ENCODE measurements around the gene GATA6. TPM values are rescaled to one million over a fixed set of nuclear protein-coding genes. Genes with fewer than 3 reads are reported as not detected.

The GATA6 gene
- total RNA-seq, 1 experiment from 2014 or later, result 3.3 TPM

GRCh38 chr18:22193466-22193865 is 24.1 kb downstream of the GATA6 start:
- intact Hi-C loops (cut with micrococcal nuclease), result no loop called here
- ChIA-PET RAD21 (ENCODE audit: low non-redundant PET in 1 of 2, low total read pairs in 2 of 2, uncharacterized antibody in 2 of 2, unreplicated experiment in 2 of 2) (no interaction called here), POLR2A (no interaction called here), CTCF (no interaction called here)
- H4K20me1 ChIP-seq (ENCODE audit: insufficient read depth), result no peaks in the 10 kb centered on the region
- H3K27ac ChIP-seq (ENCODE audit: low read depth, low read length), result no peak overlapping the region
- no peak overlapping the region for H3K9ac ChIP-seq (ENCODE audit: low read length)
- no peak for TF ChIP-seq SRF (IDR thresholded peaks at IDR 0.05; ENCODE audit: low read depth)
- TF ChIP-seq POLR2A (IDR thresholded peaks at IDR 0.05; ENCODE audit: borderline replicate concordance, extremely low read depth, insufficient read depth, insufficient read length), result no peak
- no peak for TF ChIP-seq SP1 (IDR thresholded peaks at IDR 0.05; ENCODE audit: low read depth)
- TF ChIP-seq RAD21 (IDR thresholded peaks at IDR 0.05; ENCODE audit: low read depth), result no peak
- TF ChIP-seq ELF1 (IDR thresholded peaks at IDR 0.05; ENCODE audit: borderline replicate concordance, low read depth), result no peak
- no peak for TF ChIP-seq TCF7L2 (IDR thresholded peaks at IDR 0.05; ENCODE audit: borderline replicate concordance, extremely low read depth, insufficient read depth, insufficient read length)
- no peak for TF ChIP-seq ZBTB33 (IDR thresholded peaks at IDR 0.05; ENCODE audit: extremely low read depth, insufficient replicate concordance, low read length)
- no peak for TF ChIP-seq MAX (IDR thresholded peaks at IDR 0.05)
- no peak for TF ChIP-seq ATF3 (IDR thresholded peaks at IDR 0.05)
- no peak for TF ChIP-seq ZFX (IDR thresholded peaks at IDR 0.05)
- no peak for TF ChIP-seq EGR1 (IDR thresholded peaks at IDR 0.05; ENCODE audit: low read depth)
- no peak for TF ChIP-seq ZNF274 (IDR thresholded peaks at IDR 0.05; ENCODE audit: low read depth, low read length)
- no peak for TF ChIP-seq REST (IDR thresholded peaks at IDR 0.05; ENCODE audit: low read depth)
- TF ChIP-seq CBX3 (IDR thresholded peaks at IDR 0.05; ENCODE audit: low read depth), result no peak
- no peak for TF ChIP-seq CTCF (IDR thresholded peaks at IDR 0.05 in 2 of 3, conservative IDR thresholded peaks at IDR 0.05 in 1 of 3; ENCODE audit: borderline replicate concordance in 1 of 3, insufficient read depth in 1 of 3, low read depth in 2 of 3, low read length in 2 of 3)
- TF ChIP-seq EZH2 (IDR thresholded peaks at IDR 0.05), result no peak
- TF ChIP-seq EZH2phosphoT487 (IDR thresholded peaks at IDR 0.05; ENCODE audit: borderline replicate concordance), result no peak
- no peak for TF ChIP-seq POLR2AphosphoS5 (IDR thresholded peaks at IDR 0.05; ENCODE audit: low read depth, low read length)
- no peak for TF ChIP-seq CEBPB (IDR thresholded peaks at IDR 0.05; ENCODE audit: low read depth)
- no peaks in the 10 kb centered on the region for H3K27me3 ChIP-seq (ENCODE audit: insufficient read depth, low read length)
- no peak overlapping the region for H3K4me2 ChIP-seq (ENCODE audit: low read length)
- no peaks in the 10 kb centered on the region for H3K36me3 ChIP-seq (ENCODE audit: control insufficient read depth in 1 of 2, insufficient read depth in 2 of 2, low read length in 2 of 2)
- H3K4me3 ChIP-seq (replicated peaks in 1 of 2; ENCODE audit: low read depth in 1 of 2, low read length in 2 of 2), result no peak overlapping the region
- H3K4me1 ChIP-seq (ENCODE audit: control insufficient read depth in 1 of 2, insufficient read depth in 2 of 2, low read length in 2 of 2), result no peaks in the 10 kb centered on the region
- BruUV-seq (replicated peaks), result no TSS peak
- H3K9me3 ChIP-seq (ENCODE audit: control insufficient read depth in 1 of 2, insufficient read depth in 1 of 2, low read depth in 1 of 2, low read length in 2 of 2), result no peaks in the 10 kb centered on the region
- ATAC-seq (no peak), DNase-seq (ENCODE audit: low read depth, low spot score) (no peak)
- H3K9me2 ChIP-seq (ENCODE audit: insufficient read depth), result no peaks in the 10 kb centered on the region
- H2AFZ ChIP-seq (ENCODE audit: low read depth, low read length, poor library complexity, severe bottlenecking), result no peak overlapping the region
- H3K79me2 ChIP-seq (ENCODE audit: insufficient read depth, low read length), result no peaks in the 10 kb centered on the region

All from HCT116 (cell line).